ENCODE results near the gene KEL. TPM values are rescaled to one million over a fixed set of nuclear protein-coding genes. Genes with fewer than 3 reads are reported as not detected.

KEL gene
- total and polyA plus RNA-seq, 2 of the 4 experiments (the other 2 are of a cell fraction): 0.03 TPM; not detected in 1

DNA sequence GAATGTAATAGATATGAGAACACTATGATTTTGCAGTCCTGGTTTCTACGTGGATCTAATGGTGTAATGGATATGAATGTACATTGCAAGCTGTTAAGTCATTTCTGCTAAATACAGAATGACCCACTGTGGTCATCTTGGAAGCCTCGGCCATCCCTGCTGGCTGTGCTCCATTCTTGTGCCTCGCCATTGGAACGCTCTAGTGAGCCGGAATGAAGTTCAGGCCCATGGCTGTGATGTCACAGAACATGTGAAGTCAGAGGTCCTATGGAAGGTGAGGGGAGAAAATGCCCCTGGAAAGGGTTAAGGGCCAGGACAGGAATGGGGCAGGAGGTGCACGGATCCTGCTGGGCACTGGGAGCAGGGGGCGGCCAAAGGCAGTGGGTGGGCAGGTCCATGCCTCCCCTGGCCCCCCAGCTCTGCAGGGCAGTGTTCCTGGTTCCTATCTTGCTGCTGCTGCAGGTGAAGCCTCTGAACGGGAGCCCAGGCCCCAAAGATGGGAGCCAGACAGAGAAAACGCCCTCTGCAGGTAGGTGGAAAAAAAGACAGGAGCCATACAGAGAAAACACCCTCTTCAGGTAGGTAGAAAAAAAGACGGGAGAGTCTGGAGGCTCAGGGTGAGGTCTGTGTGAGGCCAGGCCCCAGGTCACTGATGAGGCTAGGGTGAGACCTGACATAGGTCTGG lies 22.8 kb downstream of the KEL start, which contains the start of gene LLCFC1:
Gene LLCFC1, plus strand, starts transcription at position 259 of the 685 bp plus-strand sequence. Its CDS starts 138 bp downstream, at position 397.
- CTCF ChIA-PET: no interaction called here

More for the DNA sequence above, 22.8 kb downstream of the KEL start, which contains the start of gene LLCFC1:
- H3K9ac ChIP-seq (ENCODE audit: low read depth, low read length): no peak within 1 kb of the TSS
- TF ChIP-seq, protein P1, sequence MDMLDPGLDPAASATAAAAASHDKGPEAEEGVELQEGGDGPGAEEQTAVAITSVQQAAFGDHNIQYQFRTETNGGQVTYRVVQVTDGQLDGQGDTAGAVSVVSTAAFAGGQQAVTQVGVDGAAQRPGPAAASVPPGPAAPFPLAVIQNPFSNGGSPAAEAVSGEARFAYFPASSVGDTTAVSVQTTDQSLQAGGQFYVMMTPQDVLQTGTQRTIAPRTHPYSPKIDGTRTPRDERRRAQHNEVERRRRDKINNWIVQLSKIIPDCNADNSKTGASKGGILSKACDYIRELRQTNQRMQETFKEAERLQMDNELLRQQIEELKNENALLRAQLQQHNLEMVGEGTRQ (IDR thresholded peaks at IDR 0.05; ENCODE audit: low read depth, low read length): no peak
- TF ChIP-seq, protein P2, sequence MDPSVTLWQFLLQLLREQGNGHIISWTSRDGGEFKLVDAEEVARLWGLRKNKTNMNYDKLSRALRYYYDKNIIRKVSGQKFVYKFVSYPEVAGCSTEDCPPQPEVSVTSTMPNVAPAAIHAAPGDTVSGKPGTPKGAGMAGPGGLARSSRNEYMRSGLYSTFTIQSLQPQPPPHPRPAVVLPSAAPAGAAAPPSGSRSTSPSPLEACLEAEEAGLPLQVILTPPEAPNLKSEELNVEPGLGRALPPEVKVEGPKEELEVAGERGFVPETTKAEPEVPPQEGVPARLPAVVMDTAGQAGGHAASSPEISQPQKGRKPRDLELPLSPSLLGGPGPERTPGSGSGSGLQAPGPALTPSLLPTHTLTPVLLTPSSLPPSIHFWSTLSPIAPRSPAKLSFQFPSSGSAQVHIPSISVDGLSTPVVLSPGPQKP (IDR thresholded peaks at IDR 0.05; ENCODE audit: borderline replicate concordance, low read depth, low read length): no peak
- TF ChIP-seq, protein P3, sequence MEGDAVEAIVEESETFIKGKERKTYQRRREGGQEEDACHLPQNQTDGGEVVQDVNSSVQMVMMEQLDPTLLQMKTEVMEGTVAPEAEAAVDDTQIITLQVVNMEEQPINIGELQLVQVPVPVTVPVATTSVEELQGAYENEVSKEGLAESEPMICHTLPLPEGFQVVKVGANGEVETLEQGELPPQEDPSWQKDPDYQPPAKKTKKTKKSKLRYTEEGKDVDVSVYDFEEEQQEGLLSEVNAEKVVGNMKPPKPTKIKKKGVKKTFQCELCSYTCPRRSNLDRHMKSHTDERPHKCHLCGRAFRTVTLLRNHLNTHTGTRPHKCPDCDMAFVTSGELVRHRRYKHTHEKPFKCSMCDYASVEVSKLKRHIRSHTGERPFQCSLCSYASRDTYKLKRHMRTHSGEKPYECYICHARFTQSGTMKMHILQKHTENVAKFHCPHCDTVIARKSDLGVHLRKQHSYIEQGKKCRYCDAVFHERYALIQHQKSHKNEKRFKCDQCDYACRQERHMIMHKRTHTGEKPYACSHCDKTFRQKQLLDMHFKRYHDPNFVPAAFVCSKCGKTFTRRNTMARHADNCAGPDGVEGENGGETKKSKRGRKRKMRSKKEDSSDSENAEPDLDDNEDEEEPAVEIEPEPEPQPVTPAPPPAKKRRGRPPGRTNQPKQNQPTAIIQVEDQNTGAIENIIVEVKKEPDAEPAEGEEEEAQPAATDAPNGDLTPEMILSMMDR (conservative IDR thresholded peaks at IDR 0.05; ENCODE audit: low read depth, low read length): no peak
- TF ChIP-seq RCOR1 (IDR thresholded peaks at IDR 0.05; ENCODE audit: insufficient replicate concordance, low read length) (no peak), FOS (IDR thresholded peaks at IDR 0.05; ENCODE audit: low read depth, low read length) (no peak), MAZ (IDR thresholded peaks at IDR 0.05; ENCODE audit: borderline replicate concordance, low read depth, low read length) (no peak), SMC3 (IDR thresholded peaks at IDR 0.05; ENCODE audit: low read depth, low read length) (no peak), CHD1 (IDR thresholded peaks at IDR 0.05; ENCODE audit: low read depth, low read length) (no peak), NFE2L2 (IDR thresholded peaks at IDR 0.05; ENCODE audit: low read depth, low read length) (no peak), CEBPB (IDR thresholded peaks at IDR 0.05; ENCODE audit: low read depth, low read length) (no peak), MAFK (IDR thresholded peaks at IDR 0.05; ENCODE audit: low read depth, low read length) (no peak), POLR2A (IDR thresholded peaks at IDR 0.05; ENCODE audit: low read depth, low read length) (no peak), RFX5 (IDR thresholded peaks at IDR 0.05; ENCODE audit: low read depth, low read length) (no peak), BHLHE40 (IDR thresholded peaks at IDR 0.05; ENCODE audit: low read depth, low read length) (no peak)
- ATAC-seq (ENCODE audit: low read depth) (no peak), DNase-seq (no peak)
- in situ Hi-C loops (cut with MboI; ENCODE audit: low sequenced_read_pairs) (no loop called here), intact Hi-C loops (cut with micrococcal nuclease) (no loop called here), dilution Hi-C loops (cut with HindIII; ENCODE audit: low sequenced_read_pairs, unreplicated experiment) (no loop called here)
- no peak within 1 kb of the TSS for H2BK120ac ChIP-seq (ENCODE audit: low read depth, low read length)
- no peak within 1 kb of the TSS for H2BK15ac ChIP-seq (ENCODE audit: low read depth, low read length)
- POLR2A ChIA-PET (ENCODE audit: unreplicated experiment): no interaction called here
- H2BK20ac ChIP-seq (ENCODE audit: low read depth, low read length): no peak within 1 kb of the TSS
- no peak within 1 kb of the TSS for H3K4me2 ChIP-seq (ENCODE audit: low read depth, low read length)
- H3K79me1 ChIP-seq (ENCODE audit: low read depth in 1 of 2, low read length in 2 of 2): no peaks in the 10 kb centered on the region
- no peaks in the 10 kb centered on the region for H3K36me3 ChIP-seq (ENCODE audit: control insufficient read depth, insufficient read depth, low read length)
- no peak within 1 kb of the TSS for H3K18ac ChIP-seq (ENCODE audit: low read depth, low read length)
- H4K20me1 ChIP-seq (ENCODE audit: insufficient read depth, low read length): no peaks in the 10 kb centered on the region
- H3K27ac ChIP-seq (ENCODE audit: insufficient read depth, low read length): no peak within 1 kb of the TSS
- H2BK5ac ChIP-seq (ENCODE audit: low read depth, low read length, poor library complexity, severe bottlenecking): no peak within 1 kb of the TSS
- H3K27me3 ChIP-seq (ENCODE audit: control insufficient read depth, insufficient read depth, low read length): no peaks in the 10 kb centered on the region
- H2AFZ ChIP-seq (replicated peaks; ENCODE audit: low read length, poor library complexity): no peak within 1 kb of the TSS
- no peak within 1 kb of the TSS for H4K91ac ChIP-seq (ENCODE audit: insufficient read depth, low read depth, low read length)
- no peak within 1 kb of the TSS for H3K4me3 ChIP-seq (ENCODE audit: insufficient read depth, low read depth, low read length)
- no peak within 1 kb of the TSS for H3K14ac ChIP-seq (replicated peaks; ENCODE audit: low read depth, low read length)
- H4K5ac ChIP-seq (ENCODE audit: low read depth, low read length): no peak within 1 kb of the TSS
- H3K4ac ChIP-seq (ENCODE audit: low read depth, low read length): no peak within 1 kb of the TSS
- no peak within 1 kb of the TSS for H3K23ac ChIP-seq (ENCODE audit: low read depth, low read length)
- H2AK9ac ChIP-seq (replicated peaks; ENCODE audit: low read depth, low read length, poor library complexity): no peak within 1 kb of the TSS
- H3K4me1 ChIP-seq (ENCODE audit: control insufficient read depth, insufficient read depth, low read length): no peaks in the 10 kb centered on the region
- no CpG with 5 or more reads among the region's 10 CpGs for WGBS, 2 experiments (ENCODE audit: extremely low coverage in 2 of 2, insufficient read length in 1 of 2)
- H4K8ac ChIP-seq (ENCODE audit: low read depth in 2 of 2, low read length in 2 of 2): no peak within 1 kb of the TSS
- H2AK5ac ChIP-seq (ENCODE audit: low read depth, low read length): no peak within 1 kb of the TSS
- no peaks in the 10 kb centered on the region for H3K9me1 ChIP-seq (ENCODE audit: insufficient read depth, low read length)
- H3K9me3 ChIP-seq (ENCODE audit: control insufficient read depth, insufficient read depth, low read length): peaks cover 10% of the 10 kb centered on the region; the same call in 1 of the 2 replicates
- H3K56ac ChIP-seq (ENCODE audit: extremely low read depth, insufficient read depth, low read length): no peak within 1 kb of the TSS
- BruUV-seq (replicated peaks): no TSS peak
